ENCODE data around the gene FSCN2.
A peak's percentile ranks its signal among the peaks of the same experiment; 100 is the strongest.

DNA sequence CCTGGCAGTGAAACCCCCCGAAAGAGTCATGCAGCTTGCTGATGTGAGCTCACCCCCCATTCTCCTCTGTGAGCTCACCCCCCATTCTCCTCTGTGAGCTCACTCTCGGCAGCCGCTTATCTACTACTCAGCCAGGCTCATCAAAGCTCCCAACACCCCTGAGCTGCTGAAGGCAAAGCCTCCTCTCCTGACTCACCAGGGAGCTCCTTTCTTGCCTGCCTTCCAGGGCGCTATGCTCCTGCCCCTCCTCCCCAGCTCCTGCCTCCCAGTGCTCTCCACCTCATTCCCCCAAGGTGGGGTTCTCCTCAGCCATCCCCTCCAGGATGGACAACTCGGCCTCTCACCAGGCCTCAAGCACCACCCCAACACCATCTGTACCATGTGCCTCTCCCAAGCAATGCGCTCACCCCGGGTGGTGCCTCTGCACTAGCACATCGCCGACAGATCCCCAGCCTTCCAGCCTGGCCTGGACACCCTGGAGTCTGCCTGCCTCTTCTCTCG, 51.7 kb downstream of the FSCN2 start:
- TF ChIP-seq POLR2A (IDR thresholded peaks at IDR 0.05; ENCODE audit: low read depth, low read length) = no peak
- TF ChIP-seq, protein P1, sequence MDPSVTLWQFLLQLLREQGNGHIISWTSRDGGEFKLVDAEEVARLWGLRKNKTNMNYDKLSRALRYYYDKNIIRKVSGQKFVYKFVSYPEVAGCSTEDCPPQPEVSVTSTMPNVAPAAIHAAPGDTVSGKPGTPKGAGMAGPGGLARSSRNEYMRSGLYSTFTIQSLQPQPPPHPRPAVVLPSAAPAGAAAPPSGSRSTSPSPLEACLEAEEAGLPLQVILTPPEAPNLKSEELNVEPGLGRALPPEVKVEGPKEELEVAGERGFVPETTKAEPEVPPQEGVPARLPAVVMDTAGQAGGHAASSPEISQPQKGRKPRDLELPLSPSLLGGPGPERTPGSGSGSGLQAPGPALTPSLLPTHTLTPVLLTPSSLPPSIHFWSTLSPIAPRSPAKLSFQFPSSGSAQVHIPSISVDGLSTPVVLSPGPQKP (IDR thresholded peaks at IDR 0.05; ENCODE audit: borderline replicate concordance, low read depth, low read length) = no peak
- TF ChIP-seq, protein P2, sequence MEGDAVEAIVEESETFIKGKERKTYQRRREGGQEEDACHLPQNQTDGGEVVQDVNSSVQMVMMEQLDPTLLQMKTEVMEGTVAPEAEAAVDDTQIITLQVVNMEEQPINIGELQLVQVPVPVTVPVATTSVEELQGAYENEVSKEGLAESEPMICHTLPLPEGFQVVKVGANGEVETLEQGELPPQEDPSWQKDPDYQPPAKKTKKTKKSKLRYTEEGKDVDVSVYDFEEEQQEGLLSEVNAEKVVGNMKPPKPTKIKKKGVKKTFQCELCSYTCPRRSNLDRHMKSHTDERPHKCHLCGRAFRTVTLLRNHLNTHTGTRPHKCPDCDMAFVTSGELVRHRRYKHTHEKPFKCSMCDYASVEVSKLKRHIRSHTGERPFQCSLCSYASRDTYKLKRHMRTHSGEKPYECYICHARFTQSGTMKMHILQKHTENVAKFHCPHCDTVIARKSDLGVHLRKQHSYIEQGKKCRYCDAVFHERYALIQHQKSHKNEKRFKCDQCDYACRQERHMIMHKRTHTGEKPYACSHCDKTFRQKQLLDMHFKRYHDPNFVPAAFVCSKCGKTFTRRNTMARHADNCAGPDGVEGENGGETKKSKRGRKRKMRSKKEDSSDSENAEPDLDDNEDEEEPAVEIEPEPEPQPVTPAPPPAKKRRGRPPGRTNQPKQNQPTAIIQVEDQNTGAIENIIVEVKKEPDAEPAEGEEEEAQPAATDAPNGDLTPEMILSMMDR (conservative IDR thresholded peaks at IDR 0.05; ENCODE audit: low read depth, low read length) = no peak
- no peak for TF ChIP-seq CEBPB (IDR thresholded peaks at IDR 0.05; ENCODE audit: low read depth, low read length)
- peak; percentile 4; the same call in 1 of the 2 replicates for TF ChIP-seq FOS (IDR thresholded peaks at IDR 0.05; ENCODE audit: low read depth, low read length)
- no peak for TF ChIP-seq RFX5 (IDR thresholded peaks at IDR 0.05; ENCODE audit: low read depth, low read length)
- TF ChIP-seq RAD21 (IDR thresholded peaks at IDR 0.05; ENCODE audit: low read length) = no peak
- TF ChIP-seq NFE2L2 (IDR thresholded peaks at IDR 0.05; ENCODE audit: low read depth, low read length) = no peak
- TF ChIP-seq MAFK (IDR thresholded peaks at IDR 0.05; ENCODE audit: low read depth, low read length) = no peak
- TF ChIP-seq SMC3 (IDR thresholded peaks at IDR 0.05; ENCODE audit: low read depth, low read length) = no peak
- TF ChIP-seq, protein P3, sequence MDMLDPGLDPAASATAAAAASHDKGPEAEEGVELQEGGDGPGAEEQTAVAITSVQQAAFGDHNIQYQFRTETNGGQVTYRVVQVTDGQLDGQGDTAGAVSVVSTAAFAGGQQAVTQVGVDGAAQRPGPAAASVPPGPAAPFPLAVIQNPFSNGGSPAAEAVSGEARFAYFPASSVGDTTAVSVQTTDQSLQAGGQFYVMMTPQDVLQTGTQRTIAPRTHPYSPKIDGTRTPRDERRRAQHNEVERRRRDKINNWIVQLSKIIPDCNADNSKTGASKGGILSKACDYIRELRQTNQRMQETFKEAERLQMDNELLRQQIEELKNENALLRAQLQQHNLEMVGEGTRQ (IDR thresholded peaks at IDR 0.05; ENCODE audit: low read depth, low read length) = no peak
- no peak for TF ChIP-seq BHLHE40 (IDR thresholded peaks at IDR 0.05; ENCODE audit: low read depth, low read length)
- no peak for TF ChIP-seq MXI1 (IDR thresholded peaks at IDR 0.05; ENCODE audit: borderline replicate concordance, low read depth, low read length)

All from IMR-90 (cell line).